Muscle layer of colon (tissue), 2 donors: Measurements from ENCODE around the gene HCAR3.
"Not testable (repeated sequence)": the region's sequence is repeated elsewhere in the genome, so short reads cannot be mapped to it uniquely, and the experiment has no call there.

Experiments
- H3K27ac ChIP-seq: one replicate; pipeline ENCODE4 v1.7.0; 2013; ENCODE audit warnings: low read depth, mild to moderate bottlenecking, low read length, moderate library complexity
- H3K27me3 ChIP-seq, 2 donors: one replicate each; pipeline ENCODE4 v1.7.0; 2013; ENCODE audit warnings: low read length in 2 of 2, mild to moderate bottlenecking in 2 of 2; ENCODE audit not compliant: insufficient read depth in 2 of 2, control insufficient read depth in 1 of 2
- H3K36me3 ChIP-seq: one replicate; pipeline ENCODE4 v1.7.0; 2013; ENCODE audit warnings: mild to moderate bottlenecking, low read length; ENCODE audit not compliant: insufficient read depth
- H3K4me1 ChIP-seq: one replicate; pipeline ENCODE4 v1.7.0; 2013; ENCODE audit warnings: mild to moderate bottlenecking, low read length; ENCODE audit not compliant: insufficient read depth
- H3K4me3 ChIP-seq, 2 donors: one replicate each; pipeline ENCODE4 v1.7.0; 2013; ENCODE audit warnings: low read length in 2 of 2, low read depth in 1 of 2, mild to moderate bottlenecking in 1 of 2, moderate library complexity in 1 of 2
- H3K9ac ChIP-seq: one replicate; pipeline ENCODE4 v1.7.0; 2013; ENCODE audit warnings: low read length
- H3K9me3 ChIP-seq: one replicate; pipeline ENCODE4 v1.7.0; 2013; ENCODE audit warnings: mild to moderate bottlenecking, low read length
- donor health status: abdominal sarcoma.
- donor health status: Adenocarcinoma of cecum.

The HCAR3 gene

GRCh38 chr12:122713491-122714188, 3.0 kb downstream of the HCAR3 start:
- H3K4me3 ChIP-seq, H3K36me3 ChIP-seq, H3K9ac ChIP-seq, H3K27ac ChIP-seq, H3K27me3 ChIP-seq, H3K4me1 ChIP-seq, H3K9me3 ChIP-seq: not testable (repeated sequence)

GRCh38 chr12:122711266-122711665, 5.3 kb downstream of the HCAR3 start:
- not testable (repeated sequence) for H3K4me1 ChIP-seq, H3K9ac ChIP-seq, H3K4me3 ChIP-seq, H3K27me3 ChIP-seq, H3K27ac ChIP-seq, H3K9me3 ChIP-seq, H3K36me3 ChIP-seq

- not testable (repeated sequence) for H3K27ac ChIP-seq, H3K4me3 ChIP-seq, H3K27me3 ChIP-seq, H3K36me3 ChIP-seq, H3K4me1 ChIP-seq, H3K9ac ChIP-seq, H3K9me3 ChIP-seq
Observed at GRCh38 chr12:122710341-122710740, 6.3 kb downstream of the HCAR3 start.

- not testable (repeated sequence) for H3K27ac ChIP-seq, H3K27me3 ChIP-seq, H3K36me3 ChIP-seq, H3K9ac ChIP-seq, H3K9me3 ChIP-seq, H3K4me3 ChIP-seq, H3K4me1 ChIP-seq
Observed at GRCh38 chr12:122709287-122709686, 7.3 kb downstream of the HCAR3 start.

- H3K27ac ChIP-seq, H3K9ac ChIP-seq, H3K36me3 ChIP-seq, H3K4me3 ChIP-seq, H3K27me3 ChIP-seq, H3K4me1 ChIP-seq, H3K9me3 ChIP-seq: not testable (repeated sequence)
Observed at GRCh38 chr12:122703841-122704240, 12.8 kb downstream of the HCAR3 start.

- H3K27me3 ChIP-seq, H3K9ac ChIP-seq, H3K36me3 ChIP-seq, H3K27ac ChIP-seq, H3K9me3 ChIP-seq, H3K4me3 ChIP-seq, H3K4me1 ChIP-seq: not testable (repeated sequence)
Observed at GRCh38 chr12:122702890-122703611, 13.6 kb downstream of the HCAR3 start, which contains the start of gene HCAR2. TSS of gene HCAR2 (minus strand) at chr12:122703357. CDS start at chr12:122703283, 74 bp downstream.

- H3K27me3 ChIP-seq, H3K27ac ChIP-seq, H3K9ac ChIP-seq, H3K9me3 ChIP-seq, H3K36me3 ChIP-seq, H3K4me3 ChIP-seq, H3K4me1 ChIP-seq: not testable (repeated sequence)
Observed at GRCh38 chr12:122701481-122701880, 15.1 kb downstream of the HCAR3 start.

- H3K9me3 ChIP-seq, H3K36me3 ChIP-seq, H3K9ac ChIP-seq, H3K4me1 ChIP-seq, H3K27ac ChIP-seq, H3K27me3 ChIP-seq, H3K4me3 ChIP-seq: not testable (repeated sequence)
Observed at GRCh38 chr12:122700038-122700710, 16.4 kb downstream of the HCAR3 start.

GRCh38 chr12:122696922-122697321, 19.7 kb downstream of the HCAR3 start:
- not testable (repeated sequence) for H3K27me3 ChIP-seq

GRCh38 chr12:122691566-122691965, 25.0 kb downstream of the HCAR3 start:
- no peak overlapping the region for H3K9ac ChIP-seq
- H3K4me1 ChIP-seq, result no peaks in the 10 kb centered on the region
- no peaks in the 10 kb centered on the region for H3K27me3 ChIP-seq
- H3K27ac ChIP-seq, result no peak overlapping the region
- no peak overlapping the region for H3K4me3 ChIP-seq
- H3K36me3 ChIP-seq, result no peaks in the 10 kb centered on the region
- H3K9me3 ChIP-seq, result no peaks in the 10 kb centered on the region

More at GRCh38 chr12:122696922-122697321, 19.7 kb downstream of the HCAR3 start:
- not testable (repeated sequence) for H3K4me1 ChIP-seq, H3K9ac ChIP-seq, H3K4me3 ChIP-seq, H3K36me3 ChIP-seq, H3K27ac ChIP-seq, H3K9me3 ChIP-seq

- Histone ChIP-seq H3K9me3 (no peaks in the 10 kb centered on the region), H3K27ac (no peak overlapping the region), H3K9ac (no peak overlapping the region), H3K4me1 (no peaks in the 10 kb centered on the region), H3K27me3 (no peaks in the 10 kb centered on the region), H3K4me3 (no peak overlapping the region), H3K36me3 (no peaks in the 10 kb centered on the region)
Observed at GRCh38 chr12:122688291-122688690, 28.3 kb downstream of the HCAR3 start.
